Duodenal mucosa (tissue), 2 donors: Measurements from ENCODE around the gene PCDHGA6.
"Not testable (repeated sequence)": the region's sequence is repeated elsewhere in the genome, so short reads cannot be mapped to it uniquely, and the experiment has no call there.

ENCODE experiments used
- H3K27ac ChIP-seq: one replicate; pipeline ENCODE4 v1.7.0; 2013; ENCODE audit warnings: low read depth, low read length
- H3K27me3 ChIP-seq, 2 donors: one replicate each; pipeline ENCODE4 v1.7.0; 2013; ENCODE audit warnings: low read length in 2 of 2, control low read depth in 1 of 2; ENCODE audit not compliant: insufficient read depth in 2 of 2, control insufficient read depth in 1 of 2
- H3K36me3 ChIP-seq, 2 donors: one replicate each; pipeline ENCODE4 v1.7.0; 2013; ENCODE audit warnings: low read length in 2 of 2, control low read depth in 1 of 2; ENCODE audit not compliant: insufficient read depth in 2 of 2, control insufficient read depth in 1 of 2
- H3K4me1 ChIP-seq, 2 donors: one replicate each; pipeline ENCODE4 v1.7.0; 2013; ENCODE audit warnings: low read length in 2 of 2, control low read depth in 1 of 2; ENCODE audit not compliant: insufficient read depth in 2 of 2, control insufficient read depth in 1 of 2
- H3K4me3 ChIP-seq, 2 donors: one replicate each; pipeline ENCODE4 v1.7.0; 2013; ENCODE audit warnings: low read length in 2 of 2, low read depth in 1 of 2
- H3K9ac ChIP-seq, 2 donors: one replicate each; pipeline ENCODE4 v1.7.0; 2013; ENCODE audit warnings: low read length in 2 of 2, low read depth in 1 of 2
- H3K9me3 ChIP-seq, 2 donors: one replicate each; pipeline ENCODE4 v1.7.0; 2013; ENCODE audit warnings: low read length in 2 of 2, control low read depth in 1 of 2; ENCODE audit not compliant: control insufficient read depth in 1 of 2

PCDHGA6 gene

GRCh38 chr5:141343953-141344463 is 29.7 kb upstream of the PCDHGA6 start:
- no peaks in the 10 kb centered on the region for H3K27me3 ChIP-seq

DNA sequence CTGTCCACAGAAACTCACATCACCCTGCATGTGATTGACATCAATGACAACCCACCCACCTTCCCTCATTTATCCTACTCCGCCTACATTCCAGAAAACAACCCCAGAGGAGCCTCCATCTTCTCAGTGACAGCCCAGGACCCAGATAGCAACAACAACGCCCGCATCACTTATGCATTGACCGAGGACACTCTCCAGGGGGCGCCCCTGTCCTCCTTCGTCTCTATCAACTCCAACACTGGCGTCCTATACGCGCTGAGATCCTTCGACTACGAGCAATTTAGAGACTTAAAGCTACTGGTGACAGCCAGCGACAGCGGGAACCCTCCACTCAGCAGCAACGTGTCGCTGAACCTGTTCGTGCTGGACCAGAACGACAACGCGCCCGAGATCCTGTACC is 28.4 kb upstream of the PCDHGA6 start:
- H3K9me3 ChIP-seq: peaks cover 12 to 29% of the 10 kb centered on the region in 2 donors
- no peak overlapping the region for H3K9ac ChIP-seq
- no peaks in the 10 kb centered on the region for H3K27me3 ChIP-seq
- H3K4me1 ChIP-seq: no peaks in the 10 kb centered on the region
- no peak overlapping the region for H3K4me3 ChIP-seq
- no peaks in the 10 kb centered on the region for H3K36me3 ChIP-seq
- H3K27ac ChIP-seq: no peak overlapping the region

More at GRCh38 chr5:141343953-141344463, 29.7 kb upstream of the PCDHGA6 start:
- Histone ChIP-seq H3K9me3 (peaks cover 24 to 41% of the 10 kb centered on the region in 2 donors), H3K27ac (no peak overlapping the region), H3K4me3 (peak overlapping the region in 1 of 2 donors; percentile 10), H3K4me1 (no peaks in the 10 kb centered on the region), H3K9ac (no peak overlapping the region), H3K36me3 (no peaks in the 10 kb centered on the region)

GRCh38 chr5:141346017-141346416 is 27.7 kb upstream of the PCDHGA6 start:
- H3K4me1 ChIP-seq, H3K27me3 ChIP-seq, H3K4me3 ChIP-seq, H3K36me3 ChIP-seq, H3K9ac ChIP-seq, H3K27ac ChIP-seq: not testable (repeated sequence)
- H3K9me3 ChIP-seq: peaks cover 12 to 27% of the 10 kb centered on the region in 2 donors

- no peaks in the 10 kb centered on the region for H3K36me3 ChIP-seq
- H3K9ac ChIP-seq: no peak within 1 kb of the TSS
- peaks cover 12 to 14% of the 10 kb centered on the region in 2 donors for H3K9me3 ChIP-seq
- no peak within 1 kb of the TSS for H3K27ac ChIP-seq
- H3K4me3 ChIP-seq: no peak within 1 kb of the TSS
- no peaks in the 10 kb centered on the region for H3K4me1 ChIP-seq
- no peaks in the 10 kb centered on the region for H3K27me3 ChIP-seq
These were observed 23.6 kb upstream of the PCDHGA6 start, which contains the start of gene PCDHGB1 for GRCh38 chr5:141349917-141350619. Gene PCDHGB1 (plus strand): TSS chr5:141350099. CDS start chr5:141350261, 162 bp downstream.

DNA sequence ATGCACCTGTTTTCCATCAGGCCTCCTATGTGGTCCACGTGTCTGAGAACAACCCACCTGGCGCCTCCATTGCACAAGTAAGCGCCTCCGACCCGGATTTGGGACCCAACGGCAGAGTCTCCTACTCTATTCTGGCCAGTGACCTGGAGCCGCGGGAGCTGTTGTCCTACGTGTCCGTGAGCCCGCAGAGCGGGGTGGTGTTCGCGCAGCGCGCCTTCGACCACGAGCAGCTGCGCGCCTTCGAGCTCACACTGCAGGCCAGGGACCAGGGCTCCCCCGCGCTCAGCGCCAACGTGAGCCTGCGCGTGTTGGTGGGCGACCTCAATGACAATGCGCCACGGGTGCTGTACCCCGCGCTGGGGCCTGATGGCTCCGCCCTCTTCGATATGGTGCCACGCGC is 22.1 kb upstream of the PCDHGA6 start:
- Histone ChIP-seq H3K27me3 (no peaks in the 10 kb centered on the region), H3K36me3 (no peaks in the 10 kb centered on the region), H3K9me3 (peaks cover 18 to 20% of the 10 kb centered on the region in 2 donors), H3K4me3 (peak overlapping the region in 1 of 2 donors; percentile 29), H3K9ac (no peak overlapping the region), H3K4me1 (no peaks in the 10 kb centered on the region), H3K27ac (no peak overlapping the region)

DNA sequence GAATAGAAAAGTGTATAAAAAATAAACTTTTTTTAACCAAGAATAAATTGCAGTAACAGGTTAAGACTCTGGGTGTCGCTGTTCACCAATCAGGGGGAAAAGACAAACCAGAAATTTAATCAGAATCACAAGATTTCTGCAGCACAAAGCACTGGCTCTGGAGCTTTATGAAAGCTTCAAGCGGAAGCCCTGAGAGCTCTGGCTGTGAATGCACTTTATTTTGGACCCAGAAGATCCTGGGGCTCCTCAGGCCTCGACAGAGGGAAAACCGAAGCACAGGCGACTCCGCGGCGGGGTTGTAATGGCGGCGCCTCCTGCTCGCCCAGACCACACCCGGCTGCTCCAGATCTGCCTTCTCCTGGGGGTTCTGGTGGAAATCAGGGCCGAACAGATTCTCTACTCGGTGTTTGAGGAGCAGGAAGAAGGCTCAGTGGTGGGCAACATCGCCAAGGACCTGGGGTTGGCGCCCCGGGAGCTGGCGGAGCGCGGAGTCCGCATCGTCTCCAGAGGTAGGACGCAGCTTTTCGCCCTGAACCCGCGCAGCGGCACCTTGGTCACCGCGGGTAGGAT is 18.7 kb upstream of the PCDHGA6 start, which contains the start of gene PCDHGA4:
Gene PCDHGA4, plus strand, starts transcription at position 122 of the 570 bp plus-strand sequence. Its CDS starts 87 bp downstream, at position 209.
- Histone ChIP-seq H3K9me3 (peaks cover 25 to 28% of the 10 kb centered on the region in 2 donors), H3K36me3 (no peaks in the 10 kb centered on the region), H3K4me1 (no peaks in the 10 kb centered on the region), H3K27ac (no peak within 1 kb of the TSS), H3K9ac (no peak within 1 kb of the TSS), H3K27me3 (no peaks in the 10 kb centered on the region), H3K4me3 (peak within 1 kb of the TSS in 1 of 2 donors; percentile 13)

DNA sequence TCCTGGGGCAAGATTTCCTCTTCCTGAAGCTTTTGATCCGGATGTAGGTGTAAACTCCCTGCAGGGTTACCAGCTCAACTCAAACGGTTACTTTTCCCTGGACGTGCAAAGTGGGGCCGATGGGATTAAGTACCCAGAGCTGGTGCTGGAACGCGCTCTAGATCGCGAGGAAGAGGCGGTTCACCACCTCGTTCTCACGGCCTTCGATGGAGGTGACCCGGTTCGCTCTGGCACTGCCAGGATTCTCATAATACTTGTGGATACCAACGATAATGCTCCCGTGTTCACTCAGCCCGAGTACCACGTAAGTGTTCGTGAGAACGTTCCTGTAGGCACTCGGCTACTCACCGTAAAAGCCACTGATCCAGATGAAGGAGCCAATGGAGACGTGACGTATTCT is 18.1 kb upstream of the PCDHGA6 start:
- Histone ChIP-seq H3K27ac (no peak overlapping the region), H3K9me3 (peaks cover 31% of the 10 kb centered on the region in 2 donors), H3K4me3 (no peak overlapping the region), H3K27me3 (no peaks in the 10 kb centered on the region), H3K36me3 (no peaks in the 10 kb centered on the region), H3K9ac (no peak overlapping the region), H3K4me1 (no peaks in the 10 kb centered on the region)

- Histone ChIP-seq H3K9ac (no peak overlapping the region), H3K9me3 (peaks cover 31 to 34% of the 10 kb centered on the region in 2 donors), H3K36me3 (no peaks in the 10 kb centered on the region), H3K27me3 (no peaks in the 10 kb centered on the region), H3K4me3 (no peak overlapping the region), H3K27ac (no peak overlapping the region), H3K4me1 (no peaks in the 10 kb centered on the region)
These were observed 17.6 kb upstream of the PCDHGA6 start for GRCh38 chr5:141356133-141356532.

- Histone ChIP-seq H3K27me3 (no peaks in the 10 kb centered on the region), H3K36me3 (no peaks in the 10 kb centered on the region), H3K27ac (no peak overlapping the region), H3K9me3 (peaks cover 33 to 34% of the 10 kb centered on the region in 2 donors), H3K4me3 (peak overlapping the region in 1 of 2 donors; percentile 20), H3K4me1 (no peaks in the 10 kb centered on the region), H3K9ac (no peak overlapping the region)
These were observed 16.7 kb upstream of the PCDHGA6 start for GRCh38 chr5:141356950-141357349.

DNA sequence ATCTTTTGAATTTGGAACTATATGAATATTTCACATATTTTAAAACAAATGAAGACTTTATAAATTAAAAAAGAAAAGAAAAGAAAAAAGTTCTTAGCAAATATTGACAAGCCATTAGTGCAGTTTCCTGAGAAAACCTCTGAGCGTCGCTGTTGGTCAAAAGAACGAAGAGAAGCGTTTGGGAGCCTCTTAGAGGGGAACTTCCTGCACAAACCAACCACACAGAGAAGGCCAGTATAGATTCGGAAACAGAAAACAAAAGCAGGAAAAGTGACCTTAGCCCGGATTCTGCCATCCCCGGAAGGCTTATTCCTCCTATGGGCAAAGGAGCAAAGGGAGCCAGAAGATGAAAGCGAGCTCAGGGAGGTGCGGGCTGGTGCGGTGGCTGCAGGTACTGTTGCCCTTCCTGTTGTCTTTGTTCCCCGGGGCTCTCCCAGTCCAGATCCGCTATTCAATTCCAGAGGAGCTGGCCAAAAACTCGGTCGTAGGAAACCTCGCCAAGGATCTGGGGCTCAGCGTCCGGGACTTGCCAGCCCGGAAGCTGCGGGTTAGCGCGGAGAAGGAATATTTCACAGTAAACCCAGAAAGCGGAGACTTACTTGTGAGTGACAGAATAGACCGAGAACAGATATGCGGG is 13.8 kb upstream of the PCDHGA6 start, which contains the start of gene PCDHGB2:
Gene PCDHGB2, plus strand, starts transcription at position 205 of the 637 bp plus-strand sequence. Its CDS starts 142 bp downstream, at position 347.
- no peak within 1 kb of the TSS for H3K27ac ChIP-seq
- H3K9ac ChIP-seq: no peak within 1 kb of the TSS
- peaks cover 39 to 49% of the 10 kb centered on the region in 2 donors for H3K9me3 ChIP-seq
- peak within 1 kb of the TSS; percentile 52 to 66 for H3K4me3 ChIP-seq
- H3K4me1 ChIP-seq: no peaks in the 10 kb centered on the region
- no peaks in the 10 kb centered on the region for H3K27me3 ChIP-seq
- no peaks in the 10 kb centered on the region for H3K36me3 ChIP-seq
